Parathyroid adenoma (tissue), 2 donors: Measurements from ENCODE around the gene HECW1.

Experiments
- H2AFZ ChIP-seq: fragments of 300-600 bp; sonication (generic); one replicate; pipeline ENCODE4 v1.7.0; 2017; ENCODE audit warnings: antibody characterized with exemption, mild to moderate bottlenecking
- H3K27ac ChIP-seq: fragments of 300-600 bp; sonication (generic); one replicate; pipeline ENCODE4 v1.7.0; 2017
- H3K27me3 ChIP-seq: fragments of 300-600 bp; sonication (generic); one replicate; pipeline ENCODE4 v1.7.0; 2017; ENCODE audit warnings: low read length; ENCODE audit not compliant: control insufficient read depth, insufficient read depth
- H3K36me3 ChIP-seq: fragments of 300-600 bp; sonication (generic); one replicate; pipeline ENCODE4 v1.7.0; 2017; ENCODE audit warnings: low read length; ENCODE audit not compliant: control insufficient read depth, insufficient read depth
- H3K4me1 ChIP-seq: fragments of 300-600 bp; sonication (generic); one replicate; pipeline ENCODE4 v1.7.0; 2017; ENCODE audit warnings: control low read depth
- H3K4me2 ChIP-seq: fragments of 300-600 bp; sonication (generic); one replicate; pipeline ENCODE4 v1.7.0; 2017; ENCODE audit warnings: low read length
- H3K4me3 ChIP-seq: fragments of 300-600 bp; sonication (generic); one replicate; pipeline ENCODE4 v1.7.0; 2017; ENCODE audit warnings: low read depth, low read length
- H3K79me2 ChIP-seq: fragments of 300-600 bp; sonication (generic); one replicate; pipeline ENCODE4 v1.7.0; 2017; ENCODE audit warnings: control low read depth
- H3K9ac ChIP-seq: fragments of 300-600 bp; sonication (generic); one replicate; pipeline ENCODE4 v1.7.0; 2017; ENCODE audit warnings: mild to moderate bottlenecking
- H3K9me3 ChIP-seq: fragments of 300-600 bp; sonication (generic); one replicate; pipeline ENCODE4 v1.7.0; 2017; ENCODE audit warnings: low read length; ENCODE audit not compliant: control insufficient read depth
- TF ChIP-seq, protein P1 (sequence below): fragments of 300-600 bp; sonication (generic); IDR thresholded peaks from one replicate; pipeline ENCODE4 v1.7.0; 2017; ENCODE audit warnings: antibody characterized with exemption, mild to moderate bottlenecking
- donor health status: primary hyperparathyroidism.

HECW1 gene

DNA sequence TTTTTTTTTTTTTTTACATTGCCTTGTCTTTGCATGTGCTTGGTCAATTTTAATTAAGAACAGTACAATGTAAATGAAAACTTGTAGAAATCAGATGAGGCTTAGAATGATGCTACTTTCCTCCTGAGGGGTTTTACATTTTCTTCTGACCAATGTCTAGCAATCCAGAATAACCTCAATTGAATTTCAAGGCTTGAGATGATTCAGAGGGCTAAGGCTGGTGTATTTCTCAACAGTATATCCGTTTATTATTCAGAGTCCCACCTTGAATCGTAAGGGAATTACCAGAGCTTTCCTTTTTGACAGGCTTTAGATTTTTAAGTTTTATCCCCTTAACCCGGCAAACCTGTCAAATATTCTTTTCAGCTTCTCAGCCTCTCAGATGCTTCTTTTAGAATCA is 239.2 kb downstream of the HECW1 start:
- no peak overlapping the region for H3K9ac ChIP-seq
- H3K9me3 ChIP-seq: no peaks in the 10 kb centered on the region
- H3K4me2 ChIP-seq: no peak overlapping the region
- H3K4me1 ChIP-seq: no peaks in the 10 kb centered on the region
- no peak overlapping the region for H3K27ac ChIP-seq
- TF ChIP-seq, protein P1, sequence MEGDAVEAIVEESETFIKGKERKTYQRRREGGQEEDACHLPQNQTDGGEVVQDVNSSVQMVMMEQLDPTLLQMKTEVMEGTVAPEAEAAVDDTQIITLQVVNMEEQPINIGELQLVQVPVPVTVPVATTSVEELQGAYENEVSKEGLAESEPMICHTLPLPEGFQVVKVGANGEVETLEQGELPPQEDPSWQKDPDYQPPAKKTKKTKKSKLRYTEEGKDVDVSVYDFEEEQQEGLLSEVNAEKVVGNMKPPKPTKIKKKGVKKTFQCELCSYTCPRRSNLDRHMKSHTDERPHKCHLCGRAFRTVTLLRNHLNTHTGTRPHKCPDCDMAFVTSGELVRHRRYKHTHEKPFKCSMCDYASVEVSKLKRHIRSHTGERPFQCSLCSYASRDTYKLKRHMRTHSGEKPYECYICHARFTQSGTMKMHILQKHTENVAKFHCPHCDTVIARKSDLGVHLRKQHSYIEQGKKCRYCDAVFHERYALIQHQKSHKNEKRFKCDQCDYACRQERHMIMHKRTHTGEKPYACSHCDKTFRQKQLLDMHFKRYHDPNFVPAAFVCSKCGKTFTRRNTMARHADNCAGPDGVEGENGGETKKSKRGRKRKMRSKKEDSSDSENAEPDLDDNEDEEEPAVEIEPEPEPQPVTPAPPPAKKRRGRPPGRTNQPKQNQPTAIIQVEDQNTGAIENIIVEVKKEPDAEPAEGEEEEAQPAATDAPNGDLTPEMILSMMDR: no peak
- H2AFZ ChIP-seq: no peak overlapping the region
- no peaks in the 10 kb centered on the region for H3K36me3 ChIP-seq
- no peaks in the 10 kb centered on the region for H3K27me3 ChIP-seq
- H3K4me3 ChIP-seq: no peak overlapping the region
- no peaks in the 10 kb centered on the region for H3K79me2 ChIP-seq

DNA sequence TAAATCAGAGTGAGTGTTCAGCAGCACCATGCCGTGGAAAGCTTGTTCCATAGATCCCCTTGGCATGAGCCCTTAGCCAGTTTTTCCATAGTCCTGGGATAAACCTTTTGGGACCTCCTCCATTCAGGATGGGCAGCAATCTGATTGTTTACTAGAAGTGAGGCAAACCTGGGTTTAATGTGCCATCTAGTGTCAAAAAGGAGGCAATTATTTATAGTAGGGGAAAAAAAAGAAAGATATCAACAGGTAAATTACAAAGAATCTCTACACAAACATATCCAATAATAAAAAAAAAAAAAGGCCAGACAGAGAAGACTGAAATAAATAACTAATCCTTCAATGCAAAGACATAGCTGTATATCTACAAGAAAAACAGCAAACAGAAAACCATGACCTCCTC is 241.5 kb downstream of the HECW1 start:
- Histone ChIP-seq H3K4me2 (no peak overlapping the region), H3K9me3 (no peaks in the 10 kb centered on the region), H3K27ac (no peak overlapping the region), H3K9ac (no peak overlapping the region), H3K4me1 (no peaks in the 10 kb centered on the region), H3K27me3 (no peaks in the 10 kb centered on the region), H3K79me2 (no peaks in the 10 kb centered on the region), H3K4me3 (no peak overlapping the region), H2AFZ (no peak overlapping the region), H3K36me3 (no peaks in the 10 kb centered on the region)
- TF ChIP-seq, protein P1: no peak

DNA sequence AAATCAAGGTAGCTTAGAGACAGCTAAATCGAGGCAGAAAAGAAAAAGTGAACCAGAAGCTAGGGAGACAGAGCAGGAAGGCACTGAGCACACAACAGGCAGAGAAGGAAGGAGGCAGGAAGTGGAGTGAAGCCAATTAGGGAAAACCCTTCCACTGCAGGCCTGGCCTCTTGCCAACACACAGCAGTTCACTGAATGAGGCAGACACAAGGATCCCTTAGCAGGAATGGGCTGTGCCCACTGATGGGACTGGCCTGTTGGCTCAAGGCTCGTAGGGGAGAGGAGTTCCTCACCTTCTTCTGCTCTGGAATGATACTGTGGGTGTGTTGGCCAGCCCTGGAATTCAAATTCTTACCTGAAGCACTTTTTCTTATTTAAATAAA is 250.2 kb downstream of the HECW1 start:
- no peak overlapping the region for H2AFZ ChIP-seq
- no peak overlapping the region for H3K9ac ChIP-seq
- TF ChIP-seq, protein P1: no peak
- no peaks in the 10 kb centered on the region for H3K27me3 ChIP-seq
- H3K36me3 ChIP-seq: no peaks in the 10 kb centered on the region
- no peaks in the 10 kb centered on the region for H3K79me2 ChIP-seq
- no peak overlapping the region for H3K27ac ChIP-seq
- H3K9me3 ChIP-seq: no peaks in the 10 kb centered on the region
- no peaks in the 10 kb centered on the region for H3K4me1 ChIP-seq
- H3K4me3 ChIP-seq: no peak overlapping the region
- H3K4me2 ChIP-seq: no peak overlapping the region

DNA sequence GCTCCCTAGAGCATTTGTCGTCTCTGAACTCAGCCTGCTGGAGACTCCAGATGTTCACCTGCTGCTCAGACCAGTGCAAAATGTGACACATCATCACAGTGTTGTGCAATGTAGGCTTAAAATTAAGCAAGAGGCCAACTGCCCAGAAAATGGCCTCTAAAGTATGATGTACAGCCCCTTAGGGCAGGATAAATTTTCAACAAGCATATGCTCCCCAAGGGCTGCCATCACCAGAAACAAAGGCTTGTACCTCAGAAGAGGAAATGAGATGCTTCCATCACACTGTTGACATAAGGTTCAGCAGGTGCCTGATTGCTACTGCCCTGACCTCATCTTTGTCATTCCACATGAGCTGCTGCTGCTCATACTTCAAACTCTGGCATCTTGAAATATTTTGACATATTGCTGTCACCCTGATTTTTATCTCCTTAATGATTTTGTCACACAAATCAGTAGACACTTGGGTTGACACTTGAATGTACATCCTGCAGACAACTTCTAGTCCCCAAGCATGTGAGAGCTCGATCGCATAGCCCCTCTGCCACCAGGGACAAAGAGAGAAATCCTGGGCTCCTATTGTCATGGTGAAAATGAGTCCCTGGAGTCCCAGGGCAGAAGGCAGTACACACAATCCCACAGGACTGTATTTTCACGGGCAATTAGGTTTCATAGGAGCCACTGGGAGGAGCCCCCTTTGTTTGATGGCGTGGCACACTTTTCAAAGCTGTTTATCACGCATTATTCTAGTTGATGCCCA is 250.8 kb downstream of the HECW1 start:
- Histone ChIP-seq H3K4me2 (no peak overlapping the region), H3K36me3 (no peaks in the 10 kb centered on the region), H3K9ac (no peak overlapping the region), H3K4me1 (no peaks in the 10 kb centered on the region), H2AFZ (no peak overlapping the region), H3K4me3 (no peak overlapping the region), H3K79me2 (no peaks in the 10 kb centered on the region), H3K27me3 (no peaks in the 10 kb centered on the region), H3K9me3 (no peaks in the 10 kb centered on the region), H3K27ac (no peak overlapping the region)
- TF ChIP-seq, protein P1: no peak

DNA sequence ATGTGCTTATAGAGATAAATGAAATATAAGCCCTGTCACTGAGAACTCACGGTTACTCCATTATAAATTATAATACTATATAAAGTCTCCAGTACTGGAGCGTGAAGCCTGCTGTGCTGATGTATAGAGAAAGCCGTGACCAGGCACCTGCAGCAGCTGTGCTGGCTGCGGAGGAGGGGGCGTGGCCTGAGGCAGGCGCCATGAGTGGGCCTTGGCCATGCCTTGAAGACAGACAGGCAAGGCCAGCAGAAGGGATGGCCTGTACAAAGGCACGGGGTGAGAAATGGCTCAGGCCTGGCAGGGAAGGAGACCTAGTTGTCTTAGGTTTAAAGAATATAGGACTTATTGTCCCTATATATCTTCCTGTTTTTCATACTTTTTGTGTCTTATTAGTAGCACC is 251.9 kb downstream of the HECW1 start:
- Histone ChIP-seq H3K4me3 (no peak overlapping the region), H3K36me3 (no peaks in the 10 kb centered on the region), H3K4me2 (no peak overlapping the region), H3K79me2 (no peaks in the 10 kb centered on the region), H2AFZ (no peak overlapping the region), H3K27ac (no peak overlapping the region), H3K9me3 (no peaks in the 10 kb centered on the region), H3K27me3 (no peaks in the 10 kb centered on the region), H3K9ac (no peak overlapping the region), H3K4me1 (no peaks in the 10 kb centered on the region)
- TF ChIP-seq, protein P1: no peak
